Limb (tissue), 2 donors: Measurements from ENCODE around the gene ZMIZ2.
A peak's percentile ranks its signal among the peaks of the same experiment; 100 is the strongest.

Experiments
- DNase-seq, 2 donors: peaks; one replicate each; pipeline ENCODE4 v3.0.0-alpha.2; 2016; ENCODE audit errors: extremely low spot score in 2 of 2

ZMIZ2 gene

GRCh38 chr7:44757311-44757710 lies 8.7 kb downstream of the ZMIZ2 start:
- peak; percentile 80 to 81 for DNase-seq

DNA sequence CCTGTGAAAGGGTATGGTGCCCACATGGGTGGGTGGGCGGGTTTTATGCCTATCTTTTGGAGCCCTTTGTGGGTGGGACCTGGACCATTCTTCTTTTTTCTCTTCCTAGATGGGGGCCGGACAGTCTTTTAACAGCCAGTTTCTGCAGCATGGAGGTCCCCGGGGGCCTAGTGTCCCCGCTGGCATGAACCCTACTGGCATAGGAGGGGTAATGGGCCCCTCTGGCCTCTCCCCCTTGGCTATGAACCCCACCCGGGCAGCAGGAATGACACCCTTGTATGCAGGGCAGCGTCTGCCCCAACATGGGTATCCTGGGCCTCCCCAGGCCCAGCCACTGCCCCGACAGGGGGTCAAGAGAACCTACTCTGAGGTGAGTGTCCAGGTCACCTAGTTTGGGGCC lies 9.1 kb downstream of the ZMIZ2 start:
- no peak for DNase-seq

- DNase-seq, result no peak
Measured at GRCh38 chr7:44759246-44759645, 10.6 kb downstream of the ZMIZ2 start.

GRCh38 chr7:44760034-44760580 lies 11.5 kb downstream of the ZMIZ2 start:
- no peak for DNase-seq

DNA sequence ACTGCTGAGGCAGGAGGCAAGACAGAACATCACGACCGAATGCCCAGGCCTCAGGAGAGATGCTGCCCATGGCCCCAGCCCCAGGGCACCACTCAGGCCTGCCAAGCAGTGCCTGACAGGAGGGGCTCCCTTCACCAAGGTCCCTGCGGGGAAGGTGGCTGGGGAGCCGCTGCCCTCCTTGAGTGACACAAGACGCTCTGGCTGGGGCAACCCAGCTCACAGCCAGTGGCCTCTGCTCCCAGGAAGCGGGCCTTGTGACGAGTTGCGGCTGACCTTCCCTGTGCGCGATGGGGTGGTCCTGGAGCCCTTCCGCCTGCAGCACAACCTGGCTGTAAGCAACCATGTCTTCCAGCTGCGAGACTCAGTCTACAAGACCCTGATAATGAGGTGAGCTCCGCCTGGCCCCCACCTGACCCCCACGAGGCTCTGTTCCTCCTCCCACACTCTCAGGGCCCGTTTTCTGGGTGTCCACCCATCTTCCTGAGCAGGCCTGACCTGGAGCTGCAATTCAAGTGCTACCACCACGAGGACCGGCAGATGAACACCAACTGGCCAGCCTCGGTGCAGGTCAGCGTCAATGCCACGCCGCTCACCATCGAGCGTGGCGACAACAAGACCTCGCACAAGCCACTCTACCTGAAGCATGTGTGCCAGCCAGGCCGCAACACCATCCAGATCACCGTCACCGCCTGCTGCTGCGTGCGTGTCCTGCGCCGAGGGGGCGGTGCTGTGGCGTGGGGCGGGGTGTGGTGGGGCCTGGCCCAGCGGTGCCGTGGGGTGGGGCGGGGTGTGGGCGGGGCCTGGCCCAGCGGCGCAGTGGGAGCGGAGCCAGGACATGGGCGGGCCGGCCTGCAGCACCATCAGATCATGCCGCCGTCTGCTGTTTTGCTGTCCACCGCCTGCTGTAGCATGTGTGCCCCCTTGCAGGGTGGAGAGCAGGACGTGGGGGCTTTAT lies 12.8 kb downstream of the ZMIZ2 start:
- no peak for DNase-seq

- DNase-seq, result no peak
Measured at GRCh38 chr7:44762300-44762699, 13.7 kb downstream of the ZMIZ2 start.

- no peak for DNase-seq
Measured at GRCh38 chr7:44762726-44763522, 14.3 kb downstream of the ZMIZ2 start.

DNA sequence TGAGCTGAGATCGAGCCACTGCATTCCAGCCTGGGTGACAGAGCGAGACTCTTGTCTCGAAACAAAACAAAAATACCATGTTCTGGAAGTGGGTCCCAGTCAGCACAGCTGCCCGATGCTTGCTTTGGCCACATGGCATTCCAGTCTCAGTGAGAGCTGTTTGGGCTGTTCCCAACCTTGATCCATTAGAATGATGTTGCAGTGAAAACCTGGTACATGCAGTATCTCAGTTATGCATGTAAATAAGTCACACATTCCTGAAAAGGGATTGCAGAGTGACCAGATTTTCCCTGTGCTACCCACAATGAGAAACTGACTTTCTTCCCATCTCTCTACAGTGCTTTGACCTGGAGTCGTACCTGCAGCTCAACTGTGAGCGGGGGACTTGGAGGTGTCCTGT lies 15.4 kb downstream of the ZMIZ2 start:
- no peak for DNase-seq

DNA sequence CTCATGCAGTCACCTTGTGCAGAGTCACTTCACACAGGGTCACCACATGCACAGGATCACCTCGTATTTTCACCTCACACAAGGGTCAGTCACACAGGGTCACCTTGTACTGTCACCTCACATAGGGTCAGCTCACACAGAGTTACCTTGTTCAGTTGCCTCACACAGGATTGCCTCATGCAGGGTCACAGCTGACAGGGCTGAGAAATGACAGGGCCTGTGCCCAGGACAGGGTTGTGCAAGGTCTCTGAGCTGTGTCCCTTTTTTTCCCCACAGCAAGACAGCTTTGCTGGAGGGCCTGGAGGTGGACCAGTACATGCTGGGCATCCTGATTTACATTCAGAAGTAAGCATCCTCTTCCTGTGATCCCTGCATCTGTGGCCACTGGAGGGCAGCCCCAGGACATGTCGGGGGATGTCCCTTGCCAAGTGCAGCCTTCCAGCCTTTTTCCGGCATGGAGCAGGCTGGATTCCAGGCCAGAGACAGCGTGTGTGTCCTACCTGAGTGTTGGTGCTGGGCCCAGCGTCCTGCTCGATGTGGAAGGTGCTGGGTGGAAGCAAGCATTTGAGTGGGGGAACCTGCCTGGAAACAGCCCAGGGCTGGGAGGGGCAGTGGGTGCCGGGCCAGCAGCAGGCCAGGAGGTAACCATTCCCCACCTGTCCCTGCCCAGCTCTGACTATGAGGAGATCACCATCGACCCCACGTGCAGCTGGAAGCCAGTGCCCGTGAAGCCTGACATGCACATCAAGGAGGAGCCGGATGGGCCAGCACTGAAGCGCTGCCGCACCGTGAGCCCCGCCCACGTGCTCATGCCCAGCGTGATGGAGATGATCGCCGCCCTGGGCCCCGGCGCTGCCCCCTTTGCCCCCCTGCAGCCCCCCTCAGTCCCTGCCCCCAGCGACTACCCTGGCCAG lies 16.3 kb downstream of the ZMIZ2 start:
- no peak for DNase-seq

GRCh38 chr7:44765579-44766415 lies 17.1 kb downstream of the ZMIZ2 start:
- DNase-seq, result no peak

DNA sequence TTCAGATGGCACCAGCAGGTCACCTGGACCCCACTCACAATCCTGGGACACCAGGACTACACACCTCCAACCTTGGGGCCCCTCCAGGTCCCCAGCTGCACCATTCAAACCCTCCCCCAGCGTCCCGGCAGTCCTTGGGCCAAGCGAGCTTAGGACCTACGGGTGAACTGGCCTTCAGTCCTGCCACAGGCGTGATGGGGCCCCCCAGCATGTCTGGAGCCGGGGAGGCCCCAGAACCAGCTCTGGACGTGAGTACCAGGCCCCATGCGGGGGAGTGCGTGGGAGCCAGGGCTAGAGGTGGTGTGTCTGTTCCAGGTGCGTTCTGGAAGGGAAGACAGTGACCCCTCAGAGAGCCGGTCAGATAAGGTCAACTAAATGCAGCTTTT lies 17.8 kb downstream of the ZMIZ2 start:
- no peak for DNase-seq

- DNase-seq, result no peak
Measured at GRCh38 chr7:44767134-44767911, 18.7 kb downstream of the ZMIZ2 start.

DNA sequence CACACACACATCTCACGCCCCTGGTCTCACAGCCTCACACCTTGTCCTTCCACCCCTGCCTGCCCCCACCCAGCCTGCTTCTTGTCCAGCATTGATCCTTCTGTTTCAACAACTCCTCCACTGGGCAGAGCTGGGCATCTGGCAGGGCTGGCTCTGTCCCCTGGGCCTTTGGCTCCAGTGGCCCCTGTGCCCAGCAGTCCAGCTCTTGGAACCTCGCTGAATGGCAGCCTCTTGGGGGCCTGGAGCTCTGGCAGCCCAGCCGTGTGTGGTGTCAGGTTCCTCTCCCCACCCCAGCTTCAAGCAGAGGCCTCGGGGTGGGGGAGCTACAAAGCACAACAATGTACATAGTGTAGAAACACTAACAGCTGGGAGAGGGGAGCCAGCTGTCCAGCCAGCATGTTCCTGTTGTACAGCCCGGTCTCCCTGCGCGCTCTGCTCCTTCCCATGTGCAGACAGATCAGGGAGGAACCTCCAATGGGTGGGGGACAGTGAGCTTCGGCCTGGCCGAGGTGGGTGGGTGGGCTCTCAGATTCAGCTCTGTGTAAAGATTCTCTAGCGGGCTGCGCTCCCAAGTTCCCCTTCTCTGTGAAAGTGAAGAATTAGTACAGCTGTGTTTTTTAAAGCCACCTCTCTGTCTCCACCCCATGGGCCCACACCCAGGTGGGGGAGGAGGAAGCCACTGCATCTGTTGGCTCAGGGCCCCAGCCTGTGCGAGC lies 19.4 kb downstream of the ZMIZ2 start:
- peak; percentile 79 to 88 for DNase-seq

DNA sequence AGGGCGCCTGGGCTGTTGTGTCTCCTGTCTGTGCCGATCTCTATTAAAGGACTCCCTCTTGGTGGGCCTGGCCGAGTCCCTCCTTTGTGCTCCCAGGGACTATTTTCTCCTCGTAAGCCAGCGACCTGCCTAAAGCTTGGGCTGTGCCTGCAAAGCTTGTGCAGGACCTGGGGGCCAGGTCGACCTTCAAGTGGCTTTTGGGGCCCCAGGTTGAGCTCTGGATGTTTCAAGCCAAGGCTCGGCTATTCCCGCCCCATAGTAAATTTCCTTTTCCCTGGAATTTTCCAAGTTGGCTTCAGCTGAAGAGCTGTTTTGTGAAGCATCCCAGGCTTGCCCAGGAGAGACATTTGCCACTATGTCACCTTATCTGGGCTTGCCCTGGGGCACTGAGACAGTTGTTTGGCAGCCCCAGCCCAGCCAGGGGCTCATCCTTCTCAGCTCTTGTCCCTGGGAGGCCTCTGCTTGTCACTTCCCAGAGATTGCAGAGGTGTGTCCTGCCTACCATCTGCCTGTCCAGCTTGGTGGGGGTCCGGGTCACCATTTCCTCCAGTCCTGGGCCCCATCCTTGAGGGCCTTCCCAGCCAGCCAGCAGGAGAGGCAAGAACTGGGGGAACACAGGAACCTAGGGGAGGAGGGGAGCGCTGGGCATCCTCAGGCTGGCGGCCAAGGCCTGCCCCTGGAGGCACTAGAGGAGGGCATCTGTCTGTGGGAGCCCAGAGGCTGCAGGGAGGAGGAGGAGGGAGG lies 20.2 kb downstream of the ZMIZ2 start:
- no peak for DNase-seq

GRCh38 chr7:44769376-44769775 lies 20.7 kb downstream of the ZMIZ2 start:
- peak in 1 of 2 donors; percentile 41 for DNase-seq

DNA sequence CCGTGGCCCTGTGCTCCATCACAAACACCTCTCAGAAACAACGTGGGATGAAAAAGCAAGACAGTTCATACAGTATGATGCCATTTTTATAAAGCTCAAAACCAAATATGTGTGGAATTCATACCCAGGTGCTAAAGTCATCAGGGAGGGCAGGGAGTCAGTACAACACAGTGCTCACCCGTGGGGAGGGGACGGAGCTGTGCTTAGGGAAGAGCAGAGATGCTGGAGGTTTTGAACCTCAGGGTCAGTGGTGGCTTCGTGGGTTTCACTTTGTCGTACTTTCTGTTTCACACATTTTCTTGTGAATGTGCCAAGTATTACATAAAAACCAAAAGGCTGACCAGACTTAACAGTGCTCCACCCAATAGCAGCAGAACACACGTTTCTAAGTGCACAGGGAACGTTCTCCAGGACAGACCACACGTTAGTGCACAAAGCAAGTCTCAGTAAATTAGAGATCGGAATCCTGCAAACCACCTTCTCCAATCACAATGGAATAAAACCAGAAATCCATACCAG lies 21.2 kb downstream of the ZMIZ2 start:
- DNase-seq, result peak; percentile 38 to 39

DNA sequence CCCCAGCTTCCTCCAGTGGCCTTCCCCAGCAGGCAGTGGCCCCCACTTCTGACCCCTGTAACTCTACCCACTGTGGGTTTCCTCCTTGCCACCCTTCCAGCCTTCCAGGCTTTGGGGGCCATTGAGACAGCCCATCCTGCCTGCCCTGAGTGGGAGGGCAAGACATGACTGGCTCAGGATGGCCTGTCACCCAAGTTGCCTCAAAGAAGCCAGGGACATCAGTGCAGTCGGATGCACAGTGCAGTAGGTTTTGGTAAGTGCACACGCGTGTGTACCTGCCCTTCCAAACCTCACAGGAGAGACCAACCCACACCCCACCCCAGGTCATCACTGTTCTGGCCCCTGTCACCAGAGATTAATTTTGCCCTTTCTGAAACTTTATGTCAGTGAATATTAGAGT lies 22.7 kb downstream of the ZMIZ2 start:
- DNase-seq, result no peak

DNA sequence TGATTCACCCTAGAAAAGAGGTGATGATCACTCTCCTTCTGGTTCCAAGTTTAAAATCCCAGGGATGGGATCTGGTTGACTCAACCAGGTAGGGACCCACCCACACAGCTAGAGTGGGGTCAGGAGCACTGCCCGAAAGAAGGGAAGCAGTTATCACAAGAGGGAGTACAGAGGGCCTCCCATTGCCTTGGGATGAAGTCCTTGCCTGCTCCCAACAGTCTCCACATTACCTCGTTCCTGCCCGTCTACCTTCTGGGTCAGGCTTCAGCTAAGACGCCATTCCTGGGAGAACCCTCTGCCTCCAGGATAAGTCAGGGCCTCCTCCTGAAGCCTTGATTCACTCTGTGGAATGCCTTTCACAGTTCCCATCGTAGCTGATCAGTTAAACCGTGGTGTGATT lies 23.8 kb downstream of the ZMIZ2 start:
- DNase-seq, result no peak
